Breast epithelium (tissue), 3 donors: Measurements from ENCODE around the gene TBX2.

ENCODE experiments used
- CTCF ChIP-seq, 3 donors: fragments of 450-650 bp; IDR thresholded peaks; one replicate each; pipeline ENCODE4 v1.5.1; 2016 to 2017; ENCODE audit warnings: antibody characterized with exemption in 3 of 3, mild to moderate bottlenecking in 3 of 3, moderate library complexity in 3 of 3
- POLR2AphosphoS5 ChIP-seq, 3 donors: sonication (generic); formaldehyde crosslinking; IDR thresholded peaks; one replicate each; pipeline ENCODE4 v1.6.1; 2017; ENCODE audit warnings: antibody characterized with exemption in 3 of 3

DNA sequence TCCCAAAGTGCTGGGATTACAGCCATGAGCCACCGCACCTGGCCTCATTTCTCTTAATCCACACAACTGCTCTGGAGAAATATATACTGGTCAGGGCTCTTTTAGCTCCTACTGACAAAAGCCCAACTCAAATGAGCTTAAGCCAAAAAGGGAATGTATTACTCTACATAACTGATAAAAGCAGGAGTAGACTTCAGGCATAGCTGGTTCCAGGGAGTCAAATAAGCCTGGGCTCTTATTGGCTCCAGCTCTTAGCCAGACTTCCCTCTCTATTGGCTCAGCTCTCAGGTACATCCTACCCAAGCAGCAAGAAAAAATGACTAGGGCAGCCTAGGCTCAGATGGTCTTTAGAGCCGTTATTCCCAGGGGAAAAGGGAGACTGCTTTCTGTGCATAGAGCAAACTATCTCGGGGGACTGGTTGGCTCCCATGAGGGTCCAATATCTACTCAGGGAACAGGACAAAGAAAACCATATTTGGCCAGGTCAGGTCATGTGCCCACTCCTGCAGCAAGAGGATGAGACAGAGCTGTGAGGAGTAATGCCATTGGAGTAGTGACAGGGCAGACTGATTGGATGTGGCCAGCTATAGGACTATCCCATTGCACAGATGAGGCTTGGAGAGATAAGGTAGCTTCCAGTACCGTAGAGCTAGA is 21.2 kb downstream of the TBX2 start:
- TF ChIP-seq CTCF (IDR thresholded peaks at IDR 0.05): no peak
- TF ChIP-seq POLR2AphosphoS5 (IDR thresholded peaks at IDR 0.05): no peak
